DOHH2 (cell line): ENCODE results near the gene CLCNKA.

Experiments
- H3F3A ChIP-seq: fragments of 200-600 bp; sonication (generic), shearing (Covaris generic); 2 replicates; pipeline ENCODE4 v1.6.0; 2016; ENCODE audit warnings: antibody characterized with exemption, mild to moderate bottlenecking; ENCODE audit not compliant: control insufficient read depth, insufficient read depth
- H3K27ac ChIP-seq: fragments of 200-600 bp; sonication (generic); 2 replicates; pipeline ENCODE4 v1.5.1; 2014; ENCODE audit warnings: low read depth, mild to moderate bottlenecking, low read length, moderate library complexity
- H3K27me3 ChIP-seq: fragments of 200-600 bp; sonication (generic); 2 replicates; pipeline ENCODE4 v1.6.1; 2014; ENCODE audit warnings: mild to moderate bottlenecking, low read length, mixed read lengths; ENCODE audit not compliant: control insufficient read depth
- H3K36me3 ChIP-seq: fragments of 200-600 bp; sonication (generic); 2 replicates; pipeline ENCODE4 v1.6.1; 2014; ENCODE audit warnings: mild to moderate bottlenecking, low read length, moderate library complexity, mixed read lengths; ENCODE audit not compliant: control insufficient read depth
- H3K4me1 ChIP-seq: fragments of 200-600 bp; sonication (generic); 2 replicates; pipeline ENCODE4 v1.6.1; 2014; ENCODE audit warnings: mild to moderate bottlenecking, low read length, mixed read lengths; ENCODE audit not compliant: control insufficient read depth
- H3K4me2 ChIP-seq: fragments of 200-600 bp; sonication (generic); 2 replicates; pipeline ENCODE4 v1.6.0; 2014; ENCODE audit warnings: mild to moderate bottlenecking, low read length, moderate library complexity
- H3K4me3 ChIP-seq: fragments of 200-600 bp; sonication (generic); 2 replicates; pipeline ENCODE4 v1.5.1; 2014; ENCODE audit warnings: mild to moderate bottlenecking, low read length, mixed read lengths
- H3K79me2 ChIP-seq: fragments of 200-600 bp; sonication (generic); 2 replicates; pipeline ENCODE4 v1.6.1; 2014; ENCODE audit warnings: mild to moderate bottlenecking, low read length, mixed read lengths; ENCODE audit not compliant: control insufficient read depth
- H3K9me2 ChIP-seq: fragments of 200-600 bp; sonication (generic); replicated peaks from 2 replicates; pipeline ENCODE4 v1.6.1; 2014; ENCODE audit warnings: mild to moderate bottlenecking, low read length, mixed read lengths; ENCODE audit not compliant: control insufficient read depth
- H3K9me3 ChIP-seq: fragments of 200-600 bp; sonication (generic); 2 replicates; pipeline ENCODE4 v1.6.1; 2014; ENCODE audit warnings: antibody characterized with exemption, low read length, mixed read lengths; ENCODE audit not compliant: control insufficient read depth, insufficient read depth
- H4K20me1 ChIP-seq: fragments of 200-600 bp; sonication (generic); 2 replicates; pipeline ENCODE4 v1.6.0; 2014; ENCODE audit warnings: low read depth, mild to moderate bottlenecking, antibody characterized with exemption, low read length, moderate library complexity; ENCODE audit not compliant: control insufficient read depth, insufficient read depth
- CTCF ChIP-seq: fragments of 200-600 bp; sonication (generic); IDR thresholded peaks from one replicate; pipeline ENCODE4 v1.5.1; 2014; ENCODE audit warnings: antibody characterized with exemption, mild to moderate bottlenecking, low read depth, low read length; ENCODE audit not compliant: poor library complexity, severe bottlenecking
- EZH2phosphoT487 ChIP-seq: fragments of 200-600 bp; sonication (generic); IDR thresholded peaks from 2 replicates; pipeline ENCODE4 v1.6.1; 2017; ENCODE audit warnings: borderline replicate concordance, mild to moderate bottlenecking, antibody characterized with exemption, low read length, moderate library complexity, mixed read lengths

CLCNKA gene

GRCh38 chr1:15992187-15992553, 29.7 kb upstream of the CLCNKA start:
- no peaks in the 10 kb centered on the region for H4K20me1 ChIP-seq
- no peaks in the 10 kb centered on the region for H3K9me3 ChIP-seq
- no peaks in the 10 kb centered on the region for H3K4me1 ChIP-seq
- H3K4me2 ChIP-seq, result no peak overlapping the region
- H3K27me3 ChIP-seq, result peaks cover 10% of the 10 kb centered on the region
- TF ChIP-seq CTCF, result no peak
- no peak for TF ChIP-seq EZH2phosphoT487
- no peak overlapping the region for H3K4me3 ChIP-seq
- H3K9me2 ChIP-seq, result no peaks in the 10 kb centered on the region
- no peaks in the 10 kb centered on the region for H3K36me3 ChIP-seq
- no peaks in the 10 kb centered on the region for H3F3A ChIP-seq
- H3K79me2 ChIP-seq, result no peaks in the 10 kb centered on the region
- H3K27ac ChIP-seq, result no peak overlapping the region

- H4K20me1 ChIP-seq, result no peaks in the 10 kb centered on the region
- no peak overlapping the region for H3K27ac ChIP-seq
- H3K36me3 ChIP-seq, result no peaks in the 10 kb centered on the region
- no peaks in the 10 kb centered on the region for H3K9me2 ChIP-seq
- H3K27me3 ChIP-seq, result peaks cover 14% of the 10 kb centered on the region
- no peaks in the 10 kb centered on the region for H3F3A ChIP-seq
- no peak overlapping the region for H3K4me2 ChIP-seq
- no peak overlapping the region for H3K4me3 ChIP-seq
- TF ChIP-seq CTCF, result no peak
- TF ChIP-seq EZH2phosphoT487, result no peak
- no peaks in the 10 kb centered on the region for H3K4me1 ChIP-seq
- no peaks in the 10 kb centered on the region for H3K79me2 ChIP-seq
- no peaks in the 10 kb centered on the region for H3K9me3 ChIP-seq
These were observed 29.0 kb upstream of the CLCNKA start for GRCh38 chr1:15992582-15993500.

- no peaks in the 10 kb centered on the region for H4K20me1 ChIP-seq
- H3K79me2 ChIP-seq, result no peaks in the 10 kb centered on the region
- TF ChIP-seq EZH2phosphoT487, result no peak
- no peak for TF ChIP-seq CTCF
These were observed 28.2 kb upstream of the CLCNKA start for GRCh38 chr1:15993666-15994065.

More at GRCh38 chr1:15993666-15994065, 28.2 kb upstream of the CLCNKA start:
- no peaks in the 10 kb centered on the region for H3K4me1 ChIP-seq
- no peak overlapping the region for H3K4me3 ChIP-seq
- H3K27me3 ChIP-seq, result peaks cover 23% of the 10 kb centered on the region
- no peak overlapping the region for H3K27ac ChIP-seq
- no peak overlapping the region for H3K4me2 ChIP-seq
- H3K9me2 ChIP-seq, result no peaks in the 10 kb centered on the region
- no peaks in the 10 kb centered on the region for H3F3A ChIP-seq
- H3K36me3 ChIP-seq, result no peaks in the 10 kb centered on the region
- H3K9me3 ChIP-seq, result no peaks in the 10 kb centered on the region
